Parathyroid adenoma (tissue), 2 donors: ENCODE results near the gene TGFBR3.

Experiments
- H2AFZ ChIP-seq: fragments of 300-600 bp; sonication (generic); one replicate; pipeline ENCODE4 v1.7.0; 2017; ENCODE audit warnings: antibody characterized with exemption, mild to moderate bottlenecking
- H3K27ac ChIP-seq: fragments of 300-600 bp; sonication (generic); one replicate; pipeline ENCODE4 v1.7.0; 2017
- H3K27me3 ChIP-seq: fragments of 300-600 bp; sonication (generic); one replicate; pipeline ENCODE4 v1.7.0; 2017; ENCODE audit warnings: low read length; ENCODE audit not compliant: control insufficient read depth, insufficient read depth
- H3K36me3 ChIP-seq: fragments of 300-600 bp; sonication (generic); one replicate; pipeline ENCODE4 v1.7.0; 2017; ENCODE audit warnings: low read length; ENCODE audit not compliant: control insufficient read depth, insufficient read depth
- H3K4me1 ChIP-seq: fragments of 300-600 bp; sonication (generic); one replicate; pipeline ENCODE4 v1.7.0; 2017; ENCODE audit warnings: control low read depth
- H3K4me2 ChIP-seq: fragments of 300-600 bp; sonication (generic); one replicate; pipeline ENCODE4 v1.7.0; 2017; ENCODE audit warnings: low read length
- H3K4me3 ChIP-seq: fragments of 300-600 bp; sonication (generic); one replicate; pipeline ENCODE4 v1.7.0; 2017; ENCODE audit warnings: low read depth, low read length
- H3K79me2 ChIP-seq: fragments of 300-600 bp; sonication (generic); one replicate; pipeline ENCODE4 v1.7.0; 2017; ENCODE audit warnings: control low read depth
- H3K9ac ChIP-seq: fragments of 300-600 bp; sonication (generic); one replicate; pipeline ENCODE4 v1.7.0; 2017; ENCODE audit warnings: mild to moderate bottlenecking
- H3K9me3 ChIP-seq: fragments of 300-600 bp; sonication (generic); one replicate; pipeline ENCODE4 v1.7.0; 2017; ENCODE audit warnings: low read length; ENCODE audit not compliant: control insufficient read depth
- CTCF ChIP-seq: fragments of 300-600 bp; sonication (generic); IDR thresholded peaks from one replicate; pipeline ENCODE4 v1.7.0; 2017; ENCODE audit warnings: antibody characterized with exemption, mild to moderate bottlenecking
- donor health status: primary hyperparathyroidism.

The TGFBR3 gene

GRCh38 chr1:91704746-91705145 lies 181.2 kb downstream of the TGFBR3 start:
- H3K27ac ChIP-seq: no peak overlapping the region
- TF ChIP-seq CTCF: no peak

GRCh38 chr1:91703095-91703494 lies 182.9 kb downstream of the TGFBR3 start:
- no peak overlapping the region for H3K27ac ChIP-seq
- no peak for TF ChIP-seq CTCF
- H3K4me2 ChIP-seq: no peak overlapping the region
- H3K79me2 ChIP-seq: no peaks in the 10 kb centered on the region
- H3K36me3 ChIP-seq: no peaks in the 10 kb centered on the region
- H2AFZ ChIP-seq: no peak overlapping the region
- no peaks in the 10 kb centered on the region for H3K9me3 ChIP-seq
- H3K4me1 ChIP-seq: no peaks in the 10 kb centered on the region
- H3K9ac ChIP-seq: no peak overlapping the region
- H3K4me3 ChIP-seq: no peak overlapping the region
- H3K27me3 ChIP-seq: no peaks in the 10 kb centered on the region

More at GRCh38 chr1:91704746-91705145, 181.2 kb downstream of the TGFBR3 start:
- no peaks in the 10 kb centered on the region for H3K27me3 ChIP-seq
- H3K9me3 ChIP-seq: no peaks in the 10 kb centered on the region
- no peaks in the 10 kb centered on the region for H3K79me2 ChIP-seq
- H3K36me3 ChIP-seq: no peaks in the 10 kb centered on the region
- H3K4me1 ChIP-seq: no peaks in the 10 kb centered on the region
- H2AFZ ChIP-seq: no peak overlapping the region
- H3K4me3 ChIP-seq: no peak overlapping the region
- H3K4me2 ChIP-seq: no peak overlapping the region
- H3K9ac ChIP-seq: no peak overlapping the region

- Histone ChIP-seq H3K4me2 (no peak overlapping the region), H3K36me3 (no peaks in the 10 kb centered on the region), H3K4me3 (no peak overlapping the region), H3K9me3 (no peaks in the 10 kb centered on the region), H3K9ac (no peak overlapping the region), H3K27ac (no peak overlapping the region), H3K4me1 (no peaks in the 10 kb centered on the region), H3K79me2 (no peaks in the 10 kb centered on the region), H3K27me3 (no peaks in the 10 kb centered on the region), H2AFZ (no peak overlapping the region)
- TF ChIP-seq CTCF: no peak
Observed at GRCh38 chr1:91701472-91701869, 184.5 kb downstream of the TGFBR3 start.

- Histone ChIP-seq H3K79me2 (no peaks in the 10 kb centered on the region), H3K9ac (no peak overlapping the region), H3K4me2 (no peak overlapping the region), H2AFZ (no peak overlapping the region), H3K27me3 (no peaks in the 10 kb centered on the region), H3K27ac (no peak overlapping the region), H3K36me3 (no peaks in the 10 kb centered on the region), H3K9me3 (no peaks in the 10 kb centered on the region), H3K4me3 (no peak overlapping the region), H3K4me1 (no peaks in the 10 kb centered on the region)
- TF ChIP-seq CTCF: no peak
Observed at GRCh38 chr1:91700771-91701471, 185.0 kb downstream of the TGFBR3 start.

- Histone ChIP-seq H3K27me3 (no peaks in the 10 kb centered on the region), H3K79me2 (no peaks in the 10 kb centered on the region), H3K36me3 (no peaks in the 10 kb centered on the region), H3K9ac (no peak overlapping the region), H3K4me3 (no peak overlapping the region), H3K4me2 (no peak overlapping the region), H2AFZ (no peak overlapping the region), H3K4me1 (no peaks in the 10 kb centered on the region), H3K9me3 (no peaks in the 10 kb centered on the region), H3K27ac (no peak overlapping the region)
- TF ChIP-seq CTCF: no peak
Observed at GRCh38 chr1:91700332-91700731, 185.6 kb downstream of the TGFBR3 start.
